HCEC 1CT (cell line): Measurements from ENCODE around the gene RNF121.

Source experiments
- DNase-seq: peaks from one replicate; pipeline ENCODE4 v3.0.0-alpha.2; 2017

RNF121 gene

DNA sequence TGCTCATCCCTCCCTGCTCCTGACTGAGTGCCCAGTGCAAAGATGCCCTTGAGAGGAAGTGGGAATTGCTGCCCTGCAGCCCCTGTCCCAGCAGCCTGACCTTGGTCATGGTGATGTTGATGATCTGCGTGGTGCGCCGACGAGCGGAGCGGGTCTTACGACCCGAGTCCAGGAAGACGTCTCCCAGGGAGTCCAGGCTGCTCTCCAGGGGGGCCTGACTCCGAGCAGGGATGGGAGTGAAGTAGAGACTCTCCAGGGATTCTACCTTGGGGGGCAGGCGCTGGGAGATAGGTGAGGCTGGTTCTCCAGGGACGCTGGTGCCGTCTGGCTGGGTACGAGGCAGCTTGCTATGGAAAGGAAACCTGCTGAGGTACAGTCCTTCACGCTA is 78.2 kb downstream of the RNF121 start:
- DNase-seq: no peak

DNA sequence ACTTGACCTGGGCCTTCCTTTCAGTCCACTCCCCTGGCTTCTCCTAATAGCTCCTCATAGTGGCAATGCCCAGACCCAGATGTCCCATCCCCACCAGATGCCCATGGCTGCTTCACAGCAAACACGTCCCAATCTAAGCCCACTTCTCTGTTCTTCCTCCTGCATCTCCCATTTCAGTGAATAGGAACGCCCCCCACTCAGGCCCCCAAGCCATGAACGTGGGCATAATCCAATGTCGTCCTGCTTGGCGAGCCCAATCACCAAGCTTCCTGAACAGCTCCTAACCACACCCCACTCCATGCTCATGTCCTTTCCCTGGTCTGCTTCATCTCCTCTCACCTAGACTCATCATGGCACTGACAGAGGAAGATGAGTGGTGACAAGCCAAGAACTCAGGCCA is 78.7 kb downstream of the RNF121 start:
- DNase-seq: no peak

DNA sequence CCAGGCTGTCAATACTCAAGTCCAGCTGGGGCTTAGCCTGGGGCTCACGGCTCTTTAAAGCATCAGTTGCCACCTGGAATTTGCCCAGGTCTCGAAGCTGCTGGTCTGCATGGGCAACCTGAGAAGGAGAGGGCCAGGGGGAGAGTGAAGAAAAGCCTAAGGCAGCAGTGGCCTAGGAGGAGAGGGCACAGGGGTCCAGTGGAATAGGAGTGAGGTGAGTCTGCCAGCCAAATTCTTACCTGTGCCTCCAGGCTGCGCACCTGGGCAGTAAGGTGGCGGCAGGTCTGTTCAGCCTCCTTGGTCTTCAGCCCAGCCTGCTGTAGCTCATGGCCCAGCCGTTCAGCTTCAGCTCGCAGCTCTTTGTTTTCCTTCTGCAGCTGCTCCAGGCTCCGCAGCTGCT is 79.9 kb downstream of the RNF121 start:
- DNase-seq: no peak

DNA sequence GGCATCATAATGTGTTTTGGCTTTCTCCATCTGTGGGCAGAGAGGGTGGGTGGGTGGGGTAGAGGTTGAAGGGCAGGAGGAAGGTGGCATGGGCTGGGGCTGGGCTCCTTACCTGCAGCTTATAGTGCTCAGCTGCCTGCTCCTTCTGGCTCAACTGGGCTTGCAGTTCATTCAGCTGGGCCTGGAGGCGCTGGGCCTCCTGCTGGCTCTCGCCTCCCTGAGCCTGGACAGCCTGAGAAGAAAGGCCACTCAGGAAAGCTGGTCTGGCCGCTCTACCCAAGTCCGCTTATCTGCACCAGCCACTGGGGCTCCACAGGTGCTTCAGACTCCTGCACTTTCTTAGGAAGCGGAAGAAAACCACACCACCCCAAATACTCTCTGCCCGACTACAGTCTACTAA is 80.3 kb downstream of the RNF121 start:
- no peak for DNase-seq

DNA sequence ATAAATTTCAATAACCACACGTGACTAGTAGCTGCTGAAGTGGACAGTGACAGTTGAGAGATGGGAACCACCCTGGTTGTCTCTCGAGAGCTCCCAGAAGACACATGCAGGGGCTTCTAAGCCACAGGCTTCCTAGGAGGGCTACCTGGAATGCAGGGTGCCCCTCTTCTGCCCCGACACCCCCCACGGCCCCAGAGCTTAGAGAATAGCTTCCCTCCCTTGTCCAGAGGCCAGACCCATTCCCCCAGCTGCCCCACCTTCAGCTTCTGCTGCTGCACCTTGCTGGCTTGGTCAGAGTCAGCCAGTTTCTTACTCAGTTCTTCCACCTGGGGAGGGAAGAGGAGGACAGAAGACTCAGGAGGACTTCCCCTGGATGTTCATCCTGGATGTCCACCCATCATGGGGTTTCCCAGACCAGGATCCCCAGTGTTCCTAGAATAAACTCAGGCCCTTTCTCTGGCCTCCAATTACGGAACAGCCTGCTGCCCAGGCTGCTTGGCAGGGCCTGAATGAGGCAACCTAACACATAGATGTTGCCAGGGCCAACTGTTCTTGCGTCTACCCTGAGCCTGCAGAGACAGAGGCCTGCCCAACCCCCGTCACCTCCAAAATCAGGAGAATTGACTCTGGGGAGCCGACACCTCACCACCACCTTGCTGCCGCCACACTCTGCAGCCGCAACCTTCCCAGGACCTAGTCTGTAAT is 81.8 kb downstream of the RNF121 start:
- DNase-seq: no peak

DNA sequence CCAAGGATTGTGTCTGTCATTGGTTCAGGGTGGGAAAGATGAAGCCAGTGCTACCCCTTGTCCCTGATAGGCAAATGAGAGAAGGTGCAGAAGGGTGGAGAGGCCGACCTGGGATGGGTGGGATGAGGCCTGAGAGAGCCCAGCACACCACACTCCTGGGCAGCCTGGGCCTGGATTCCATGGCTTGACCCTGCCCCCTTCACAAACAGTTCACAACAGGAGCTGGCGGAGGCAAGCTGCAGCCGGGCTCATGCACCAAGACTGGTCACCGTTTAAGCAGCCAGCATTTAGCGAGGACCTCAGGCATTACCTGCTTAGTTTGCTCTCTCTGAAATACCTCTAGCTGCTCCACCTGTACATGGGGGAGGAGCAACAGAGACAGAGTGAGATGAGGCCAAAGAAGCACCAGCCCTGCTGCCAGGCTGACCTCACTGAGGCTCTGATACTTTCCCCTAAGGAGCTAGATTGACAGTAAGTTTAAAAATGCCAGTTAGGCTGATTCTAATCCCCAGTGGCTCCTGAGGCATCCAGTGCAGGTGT is 83.3 kb downstream of the RNF121 start:
- DNase-seq: no peak

DNA sequence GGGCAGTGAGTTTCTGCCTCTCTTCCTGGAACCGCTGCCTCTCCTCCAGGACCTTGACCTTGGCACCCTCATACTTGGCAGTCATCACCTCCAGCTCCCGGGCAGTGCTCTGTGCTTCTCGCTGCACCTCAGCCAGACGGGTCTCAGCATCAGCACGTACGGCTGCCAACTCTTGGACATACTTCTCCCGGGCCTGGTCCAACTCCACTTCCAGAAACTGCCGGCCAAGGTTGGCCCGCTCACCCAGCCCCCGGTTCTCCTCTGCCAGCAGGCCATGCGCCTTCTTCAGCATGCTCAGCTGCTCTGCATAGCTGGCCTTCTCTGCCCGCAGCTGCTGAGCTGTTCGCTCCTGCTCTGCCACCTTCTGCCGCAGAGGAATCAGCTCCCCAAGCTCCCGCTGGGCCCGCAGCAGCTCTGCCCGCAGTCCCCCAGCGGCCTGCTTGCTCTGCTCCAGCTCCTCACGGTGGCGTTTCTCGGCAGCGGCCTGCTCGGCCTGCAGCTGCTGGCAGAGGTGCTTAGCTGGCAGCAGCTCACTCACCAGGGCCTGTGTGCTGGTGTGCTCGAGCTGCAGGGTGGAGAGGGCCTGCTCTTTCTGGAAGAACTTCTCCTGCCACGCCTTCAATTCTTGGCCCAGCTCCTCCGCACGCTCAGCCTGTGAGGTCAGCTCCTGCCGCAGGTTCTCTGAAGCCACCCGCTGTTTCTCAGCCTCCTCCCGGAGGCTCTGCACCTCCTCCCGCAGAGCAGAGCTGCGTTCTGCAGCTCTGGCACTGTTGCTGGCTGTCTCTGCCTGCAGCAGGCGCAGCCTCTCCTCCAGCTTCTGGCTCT is 84.3 kb downstream of the RNF121 start:
- DNase-seq: no peak

DNA sequence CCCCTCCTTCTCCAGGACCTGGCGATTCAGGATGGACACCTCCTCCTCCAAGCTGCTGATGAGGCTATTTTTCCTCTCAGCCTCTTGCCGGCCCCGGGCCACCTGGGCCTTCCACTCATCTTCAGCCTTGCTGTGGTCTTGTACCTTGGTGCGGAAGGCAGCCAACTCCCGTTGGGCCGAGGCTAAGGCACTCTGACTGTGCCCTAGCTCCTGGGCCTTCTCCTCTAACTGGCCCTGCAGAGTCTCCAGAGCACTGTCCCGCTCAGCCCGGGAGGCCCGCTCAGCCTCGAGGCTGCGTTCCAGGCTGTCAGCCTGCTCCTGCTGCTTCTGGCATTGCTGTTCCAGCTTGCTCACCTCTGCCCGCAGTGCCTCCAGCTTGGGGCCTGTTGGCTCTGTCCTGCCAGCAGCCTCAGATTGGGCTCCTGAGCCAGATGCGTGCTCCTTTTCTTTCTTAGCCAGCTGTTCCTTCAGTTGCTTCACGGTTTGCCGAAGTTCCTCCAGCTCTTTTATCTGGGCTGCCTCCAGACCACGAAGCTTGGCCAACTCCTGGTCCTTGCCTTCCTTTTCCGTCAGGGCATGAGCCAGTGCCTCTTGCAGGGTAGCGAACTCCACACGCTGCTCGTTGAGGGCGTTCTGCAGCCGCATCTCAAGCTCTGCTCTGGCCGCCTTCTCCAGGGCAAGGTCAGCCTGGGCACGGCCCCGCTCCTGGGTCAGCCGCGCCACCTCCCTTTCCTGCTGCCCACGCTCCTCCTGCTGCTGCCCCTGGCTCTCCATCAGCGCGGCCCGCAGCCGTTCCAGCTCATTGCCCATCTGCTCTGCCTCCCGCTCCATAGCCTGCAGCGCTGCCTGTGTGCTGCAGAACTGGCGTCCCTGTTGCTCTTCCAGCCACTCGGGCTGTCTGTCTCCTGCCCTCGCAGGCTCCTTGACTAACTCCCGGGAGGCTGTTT is 85.2 kb downstream of the RNF121 start:
- DNase-seq: no peak

DNA sequence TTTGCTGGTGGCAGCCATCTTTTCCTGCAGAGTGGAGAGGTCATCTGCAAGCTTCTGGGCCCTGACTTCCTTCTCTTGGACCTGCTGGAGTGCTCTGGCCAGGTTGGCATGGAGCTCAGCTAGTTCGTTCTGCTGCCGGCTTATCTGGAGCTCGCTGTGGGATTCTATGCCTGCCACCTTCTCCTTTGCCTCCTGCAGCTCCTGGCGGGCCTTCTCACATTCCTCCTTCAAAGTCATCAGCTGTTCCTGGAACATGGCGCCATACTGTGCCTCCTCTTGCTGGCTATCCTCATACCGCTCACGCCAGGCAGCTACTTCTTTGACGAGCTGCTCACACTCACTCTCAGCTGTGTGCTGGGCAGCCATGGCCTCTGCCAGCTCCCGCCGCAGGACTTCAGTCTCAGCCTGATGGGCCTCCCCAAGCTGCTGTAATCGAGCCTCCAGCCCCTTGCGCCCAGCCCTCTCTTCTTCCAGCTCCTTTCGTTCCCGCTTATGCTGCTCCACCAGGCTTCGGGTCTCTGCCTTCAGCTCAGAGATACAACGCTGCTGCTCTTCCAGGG is 86.0 kb downstream of the RNF121 start:
- no peak for DNase-seq

DNA sequence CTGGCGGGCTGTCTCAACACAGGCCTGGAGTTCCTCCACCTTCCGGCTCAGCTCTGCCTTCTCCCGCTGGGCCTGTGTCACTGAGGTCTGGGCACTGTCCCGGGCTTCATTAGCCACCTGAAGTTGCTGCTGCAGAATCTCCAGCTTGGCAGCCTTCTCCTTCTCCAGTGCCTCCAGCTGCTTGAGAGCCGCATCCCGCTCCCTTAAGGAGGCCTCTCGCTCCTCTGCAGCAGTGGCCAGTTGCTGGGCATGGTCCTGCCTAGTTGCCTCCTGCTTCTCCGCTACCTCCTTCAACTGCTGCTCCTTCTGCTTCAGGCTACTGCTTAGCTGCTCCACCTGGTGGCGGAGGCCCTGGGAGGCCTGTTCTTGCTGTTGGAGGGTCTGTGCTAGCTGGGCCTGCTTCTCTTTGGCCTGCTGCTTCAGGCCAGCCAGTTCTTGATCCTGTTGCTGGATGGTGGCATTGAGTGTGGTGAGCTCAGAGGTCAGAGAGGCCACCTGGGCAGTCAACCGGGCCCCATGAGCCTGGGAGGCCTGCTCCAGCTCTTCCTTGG is 86.7 kb downstream of the RNF121 start:
- peak; percentile 17 for DNase-seq

DNA sequence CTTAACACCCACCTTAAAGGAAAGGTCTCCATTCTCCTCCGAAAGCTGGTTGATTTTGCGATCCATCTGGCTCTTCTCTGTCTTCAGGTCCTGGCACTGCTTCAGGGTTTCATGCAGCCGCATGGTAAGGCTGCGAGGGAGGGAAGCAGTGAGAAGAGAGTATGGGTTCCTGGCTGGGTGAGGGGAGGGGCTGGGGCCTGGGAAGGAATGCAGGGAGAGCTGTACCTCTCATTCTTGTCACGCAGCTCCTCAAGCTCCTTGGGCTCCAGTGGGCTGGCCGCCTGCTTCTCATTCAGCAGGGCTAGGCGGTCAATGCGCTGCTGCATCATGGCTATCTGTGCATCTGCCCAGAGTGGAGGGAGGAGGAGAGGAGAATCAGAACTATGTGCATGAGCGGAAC is 89.3 kb downstream of the RNF121 start:
- no peak for DNase-seq

DNA sequence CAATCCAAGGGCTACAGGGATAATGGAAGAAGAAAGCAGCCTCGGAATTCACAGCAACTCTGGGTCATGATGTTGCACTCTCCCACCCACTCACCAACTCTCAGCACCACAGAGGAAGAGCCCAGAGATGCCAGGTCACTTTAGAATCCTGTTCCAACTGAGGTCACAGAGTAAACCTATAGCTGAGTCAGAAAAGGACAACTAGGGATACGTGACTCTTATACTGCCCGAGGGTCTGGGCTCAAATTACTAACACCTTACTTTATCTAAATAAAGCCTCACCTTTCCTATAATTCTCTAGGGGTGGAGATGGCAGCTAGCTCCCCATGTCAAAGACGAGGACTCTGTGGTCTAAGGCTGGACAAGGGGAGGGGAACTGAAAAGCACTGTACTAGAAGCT is 94.5 kb downstream of the RNF121 start:
- DNase-seq: no peak

DNA sequence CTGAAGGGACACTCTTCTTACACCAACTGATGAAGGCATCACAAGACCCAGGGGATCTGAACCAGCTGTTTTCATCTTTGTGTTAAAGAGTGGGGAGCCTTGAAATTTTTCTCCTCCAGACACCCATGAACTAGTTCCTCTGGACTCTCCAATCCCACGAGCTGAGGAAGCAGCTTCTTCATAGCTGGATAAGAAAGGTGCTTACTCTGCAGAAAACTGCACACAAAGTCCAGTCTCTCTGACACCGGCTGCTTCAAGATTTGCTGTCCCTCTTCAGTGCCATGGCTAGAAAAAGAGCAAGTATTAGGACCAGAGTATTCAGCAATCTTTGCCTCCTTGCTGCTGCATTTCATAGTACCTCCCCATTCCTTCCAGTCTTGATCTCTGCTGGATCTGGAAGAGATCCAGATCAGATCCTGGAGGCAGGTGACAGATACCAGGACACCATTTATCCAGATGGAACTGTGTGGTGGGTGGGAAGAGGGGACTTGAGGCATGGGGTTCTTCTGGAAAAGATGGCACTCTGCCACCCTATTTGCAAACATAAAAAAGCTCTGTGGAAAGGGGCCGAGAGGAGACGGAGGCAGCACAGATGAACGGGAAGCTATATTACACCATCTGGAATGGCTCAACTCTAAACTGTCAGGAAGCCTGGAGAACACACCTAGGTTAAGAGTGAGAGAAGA is 95.4 kb downstream of the RNF121 start:
- no peak for DNase-seq

DNA sequence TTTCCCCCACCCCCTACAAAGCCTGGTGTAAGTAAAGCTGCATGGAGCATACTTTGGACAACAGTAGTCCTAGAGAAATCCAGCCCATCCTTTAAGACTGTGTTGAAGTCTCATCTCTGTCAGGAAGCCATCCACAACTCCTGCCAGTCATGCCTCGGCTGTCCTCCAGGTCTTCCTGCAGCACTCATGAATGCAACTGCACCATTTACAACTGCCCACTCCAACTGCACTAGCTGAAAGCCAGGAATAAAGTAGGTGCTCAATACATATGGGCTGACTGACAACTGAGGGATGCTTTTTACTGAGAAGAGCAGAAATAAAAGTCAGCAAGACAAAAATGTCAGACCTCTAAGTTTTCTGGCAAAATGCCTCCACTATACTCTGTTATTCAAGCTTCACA is 97.2 kb downstream of the RNF121 start:
- no peak for DNase-seq

DNA sequence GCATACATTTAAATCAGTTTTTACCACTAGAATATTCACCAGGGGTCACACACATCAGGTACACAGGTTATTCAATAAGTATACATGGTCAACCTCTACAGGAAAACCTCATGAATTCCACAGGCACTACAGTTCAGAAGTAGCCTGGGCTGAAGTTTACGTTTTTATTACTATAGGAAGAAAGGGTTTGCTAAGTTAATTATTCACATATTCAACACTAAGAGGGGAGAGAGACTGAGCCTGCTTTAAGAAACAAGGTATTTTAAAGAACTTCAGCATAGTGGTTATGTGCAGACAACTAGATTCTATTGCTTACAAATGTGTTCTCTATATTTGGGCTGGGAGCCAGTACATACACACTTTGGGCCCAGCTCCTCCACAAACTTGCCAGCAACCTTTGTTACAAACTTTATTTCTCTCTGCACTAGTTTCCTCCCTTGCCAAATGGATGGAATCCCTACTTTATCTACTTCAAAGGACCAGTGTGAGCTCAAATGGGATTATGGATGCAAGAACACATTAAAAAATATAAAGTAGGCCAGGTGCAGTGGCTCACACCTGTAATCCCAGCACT is 101.7 kb downstream of the RNF121 start:
- DNase-seq: no peak

DNA sequence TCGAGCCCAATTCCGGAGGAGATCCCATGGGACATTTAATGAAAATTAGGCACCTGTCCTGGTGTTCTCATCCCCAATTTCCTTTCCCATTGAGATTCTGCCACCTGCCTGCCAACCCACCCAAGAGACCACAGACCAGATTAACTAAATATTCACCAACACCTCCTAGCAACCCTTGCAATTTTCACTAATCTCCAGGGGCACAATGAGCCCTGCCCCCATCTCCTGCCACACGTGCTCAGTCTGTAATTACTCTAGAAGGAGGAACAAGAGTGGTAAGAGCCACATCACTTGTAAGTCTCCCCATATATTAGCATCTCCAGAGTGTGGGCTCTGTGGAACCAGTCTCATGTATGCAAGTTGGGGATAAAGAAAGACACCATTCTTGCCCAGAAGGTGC is 107.8 kb downstream of the RNF121 start:
- no peak for DNase-seq

DNA sequence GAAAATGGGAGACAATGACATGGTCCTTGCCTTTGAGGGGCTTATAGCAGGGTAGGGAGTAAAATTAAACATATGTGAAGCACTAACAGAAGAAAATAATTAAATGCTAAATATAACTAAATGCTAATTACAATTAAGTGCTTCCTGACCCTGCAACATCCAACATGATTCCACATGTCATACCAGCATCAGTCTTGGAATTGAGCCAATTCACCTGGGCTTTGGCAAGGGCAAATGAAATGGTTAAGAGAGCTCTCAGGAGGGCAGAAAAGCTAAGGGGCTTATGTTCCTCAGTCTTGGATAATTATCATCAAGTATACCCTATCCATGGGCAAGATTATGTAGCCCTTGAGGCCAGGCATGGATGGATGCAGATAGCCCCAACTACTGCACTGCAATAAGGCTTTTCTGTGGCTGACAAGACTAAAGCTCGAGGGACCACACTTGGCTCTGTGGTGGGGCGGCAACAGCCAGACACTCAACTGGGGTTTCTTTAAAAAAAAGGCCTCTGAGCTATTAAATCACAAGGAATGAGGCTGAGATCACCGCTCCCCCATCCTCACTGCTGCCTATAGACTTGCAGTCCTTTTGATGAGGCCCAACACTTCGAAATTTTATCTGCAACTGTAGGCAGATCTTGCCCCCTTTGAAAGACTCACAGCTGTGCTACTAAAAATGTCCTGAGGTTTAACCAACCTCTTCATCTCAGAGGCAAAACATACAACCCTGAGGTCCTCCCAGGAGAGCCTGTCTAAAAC is 108.9 kb downstream of the RNF121 start:
- DNase-seq: no peak

DNA sequence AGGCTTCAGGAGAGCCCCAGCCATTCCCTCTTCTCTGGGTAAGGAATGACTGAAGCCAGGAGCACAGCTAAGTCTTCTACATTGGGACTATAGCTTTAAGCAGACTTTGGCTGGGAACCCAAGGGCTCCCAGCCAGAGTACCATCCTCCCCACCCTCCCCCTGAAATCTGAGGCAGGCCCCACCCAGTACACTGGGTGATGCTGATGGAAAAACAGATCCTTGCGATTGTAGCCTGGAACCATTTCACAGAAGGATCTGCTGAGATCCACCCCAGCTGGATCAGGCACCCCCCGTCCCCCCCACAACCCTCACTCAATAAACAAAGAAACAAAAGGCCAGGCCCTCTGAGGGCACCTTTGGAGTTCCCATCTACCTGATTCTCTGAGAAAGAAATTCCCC is 109.6 kb downstream of the RNF121 start:
- peak; percentile 47 for DNase-seq

DNA sequence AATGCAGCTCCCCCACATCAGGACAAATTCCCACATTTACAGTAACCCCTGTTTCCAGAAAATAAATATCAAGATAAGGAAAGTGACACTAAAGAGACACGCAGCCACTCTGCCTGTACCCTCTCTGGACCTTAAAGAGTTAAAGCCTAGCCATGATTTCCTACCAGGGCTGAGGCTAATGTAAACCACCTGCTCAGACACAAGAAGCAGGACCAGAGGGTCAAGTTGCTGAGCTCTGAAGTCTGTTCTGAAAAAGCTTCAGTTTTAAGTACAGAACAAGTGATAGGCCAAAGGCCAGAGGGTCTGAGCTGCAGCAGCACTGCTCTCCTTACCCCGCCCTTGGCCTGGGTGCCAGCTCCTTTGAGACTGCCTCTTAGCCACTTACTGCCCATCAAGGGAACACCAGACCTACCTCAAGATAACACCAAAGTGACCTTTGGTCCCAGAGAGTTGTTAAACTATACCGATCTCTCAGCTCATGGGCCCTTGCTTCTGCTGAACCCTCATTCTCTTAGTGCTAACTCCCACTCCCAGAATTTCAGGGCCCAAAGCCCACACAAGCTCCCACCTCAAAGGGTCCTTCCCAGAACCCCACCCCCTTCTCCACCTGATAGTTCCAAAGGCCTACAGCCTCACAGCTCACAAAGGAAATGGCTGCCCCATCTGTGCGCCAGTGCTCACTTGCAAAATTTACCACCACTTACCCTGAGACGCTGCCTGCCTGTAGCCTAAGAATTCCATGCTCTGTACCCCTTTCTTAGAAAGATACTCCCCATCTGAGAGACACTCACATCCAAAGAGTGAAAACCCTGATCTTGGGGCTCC is 110.4 kb downstream of the RNF121 start:
- no peak for DNase-seq
